Gastroesophageal sphincter (tissue), 4 donors: ENCODE measurements around the gene LIPF. TPM values are rescaled to one million over a fixed set of nuclear protein-coding genes. Genes with fewer than 3 reads are reported as not detected.
"Not testable (repeated sequence)": the region's sequence is repeated elsewhere in the genome, so short reads cannot be mapped to it uniquely, and the experiment has no call there.

Source experiments
- ATAC-seq: fragments of 150-250 bp; one replicate; pipeline ENCODE4 v1.9.1; 2016; ENCODE audit warnings: mild to moderate bottlenecking, moderate library complexity
- H3K27ac ChIP-seq, 4 donors: fragments of 200-600 bp; sonication (generic) in 3 of 4; 1 replicate in 3 of 4; 2 replicates in 1 of 4; pipeline ENCODE4 v1.5.1; 2016 to 2019
- H3K27me3 ChIP-seq: fragments of 200-600 bp; sonication (generic); one replicate; pipeline ENCODE4 v1.5.1; 2019
- H3K36me3 ChIP-seq, 2 donors: fragments of 200-600 bp; sonication (generic); one replicate each; pipeline ENCODE4 v1.5.1; 2019; ENCODE audit warnings: control low read depth in 1 of 2
- H3K4me1 ChIP-seq, 3 donors: fragments of 200-600 bp; sonication (generic); 1 replicate in 2 of 3; 2 replicates in 1 of 3; pipeline ENCODE4 v1.5.1; 2016 to 2019; ENCODE audit warnings: control low read depth in 2 of 3
- H3K4me3 ChIP-seq, 2 donors: fragments of 200-600 bp; sonication (generic); one replicate each; pipeline ENCODE4 v1.5.1; 2019; ENCODE audit warnings: mild to moderate bottlenecking in 1 of 2, moderate library complexity in 1 of 2
- H3K9me3 ChIP-seq, 3 donors: fragments of 200-600 bp; sonication (generic); one replicate each; pipeline ENCODE4 v1.5.1; 2017 to 2019; ENCODE audit warnings: control low read depth in 2 of 3
- CTCF ChIP-seq, 4 experiments: fragments of 200-600 bp in 2 of 4; fragments of 450-650 bp in 2 of 4; sonication (generic) in 1 of 4; IDR thresholded peaks; one replicate each; pipeline ENCODE4 v1.5.1; 2017 to 2019; ENCODE audit warnings: antibody characterized with exemption in 4 of 4, mild to moderate bottlenecking in 2 of 4, moderate library complexity in 2 of 4
- EP300 ChIP-seq: sonication (generic); formaldehyde crosslinking; IDR thresholded peaks from one replicate; pipeline ENCODE4 v1.6.1; 2017; ENCODE audit warnings: antibody characterized with exemption, mild to moderate bottlenecking
- POLR2A ChIP-seq, 2 donors: fragments of 450-650 bp; IDR thresholded peaks; one replicate each; pipeline ENCODE4 v1.6.1; 2017; ENCODE audit warnings: antibody characterized with exemption in 2 of 2, mild to moderate bottlenecking in 2 of 2, moderate library complexity in 1 of 2
- POLR2AphosphoS5 ChIP-seq: sonication (generic); formaldehyde crosslinking; IDR thresholded peaks from one replicate; pipeline ENCODE4 v1.6.1; 2017; ENCODE audit warnings: antibody characterized with exemption
- WGBS, 2 donors: methylation state at CpG; one replicate each; pipeline ENCODE4 v1.1.5; 2018; ENCODE audit warnings: low coverage in 1 of 2; 5-methylcytosine and 5-hydroxymethylcytosine counted together
- total RNA-seq, 4 donors: library from RNA; depleted of rRNA; stranded (reverse); fragments of >200 nt; gene quantifications; one replicate each; pipeline ENCODE4 v1.1.0, GENCODE V29; 2016

The LIPF gene
- total RNA-seq, 4 donors from 2014 or later, result not detected

- Histone ChIP-seq H3K27ac (no peak overlapping the region), H3K4me1 (no peaks in the 10 kb centered on the region), H3K9me3 (no peaks in the 10 kb centered on the region), H3K4me3 (no peak overlapping the region), H3K27me3 (no peaks in the 10 kb centered on the region), H3K36me3 (no peaks in the 10 kb centered on the region)
- TF ChIP-seq POLR2A (IDR thresholded peaks at IDR 0.05), result no peak
- TF ChIP-seq EP300, result no peak
- no peak for TF ChIP-seq POLR2AphosphoS5
- no peak for TF ChIP-seq CTCF (IDR thresholded peaks at IDR 0.05)
- 51 to 56% methylated on average over 3 of the region's 3 CpGs for WGBS, 2 donors
- no peak for ATAC-seq
Observed at GRCh38 chr10:88659725-88660597, 4.3 kb upstream of the LIPF start.

GRCh38 chr10:88660598-88660884 is 3.7 kb upstream of the LIPF start:
- WGBS, 2 donors, result 0 to 19% methylated on average over 1 to 2 of the region's 3 CpGs
- ATAC-seq, result no peak
- H3K27ac ChIP-seq, result no peak overlapping the region
- H3K9me3 ChIP-seq, result no peaks in the 10 kb centered on the region
- no peaks in the 10 kb centered on the region for H3K27me3 ChIP-seq
- TF ChIP-seq POLR2A (IDR thresholded peaks at IDR 0.05), result no peak
- TF ChIP-seq CTCF (IDR thresholded peaks at IDR 0.05), result no peak
- TF ChIP-seq POLR2AphosphoS5, result no peak
- TF ChIP-seq EP300, result no peak
- no peaks in the 10 kb centered on the region for H3K36me3 ChIP-seq
- no peak overlapping the region for H3K4me3 ChIP-seq
- no peaks in the 10 kb centered on the region for H3K4me1 ChIP-seq

- no peak for ATAC-seq
- no peaks in the 10 kb centered on the region for H3K27me3 ChIP-seq
- H3K9me3 ChIP-seq, result no peaks in the 10 kb centered on the region
- H3K4me1 ChIP-seq, result no peaks in the 10 kb centered on the region
- H3K36me3 ChIP-seq, result no peaks in the 10 kb centered on the region
- no peak overlapping the region for H3K4me3 ChIP-seq
- H3K27ac ChIP-seq, result no peak overlapping the region
- TF ChIP-seq POLR2A (IDR thresholded peaks at IDR 0.05), result no peak
- TF ChIP-seq EP300, result no peak
- no peak for TF ChIP-seq POLR2AphosphoS5
- TF ChIP-seq CTCF (IDR thresholded peaks at IDR 0.05), result no peak
Observed at GRCh38 chr10:88661018-88661417, 3.2 kb upstream of the LIPF start.

GRCh38 chr10:88661577-88661976 is 2.7 kb upstream of the LIPF start:
- ATAC-seq, result no peak
- TF ChIP-seq POLR2AphosphoS5 (no peak), CTCF (IDR thresholded peaks at IDR 0.05) (no peak), EP300 (no peak), POLR2A (IDR thresholded peaks at IDR 0.05) (no peak)

GRCh38 chr10:88663153-88663552 is 1.1 kb upstream of the LIPF start:
- not testable (repeated sequence) for H3K4me3 ChIP-seq, H3K27ac ChIP-seq, H3K4me1 ChIP-seq, H3K27me3 ChIP-seq, H3K36me3 ChIP-seq, H3K9me3 ChIP-seq, ATAC-seq
- 87% methylated on average over 2 of the region's 2 CpGs; no CpG with 5 or more reads in 1 of the 2 donors for WGBS, 2 donors

More at GRCh38 chr10:88661577-88661976, 2.7 kb upstream of the LIPF start:
- Histone ChIP-seq H3K36me3 (no peaks in the 10 kb centered on the region), H3K27me3 (no peaks in the 10 kb centered on the region), H3K27ac (no peak overlapping the region), H3K4me1 (no peaks in the 10 kb centered on the region), H3K4me3 (no peak overlapping the region), H3K9me3 (no peaks in the 10 kb centered on the region)
